MCF 10A (cell line): ENCODE data around the gene SUPT20HL1. TPM values are rescaled to one million over a fixed set of nuclear protein-coding genes. Genes with fewer than 3 reads are reported as not detected.

Source experiments
- BruUV-seq: library from RNA; stranded (reverse); fragments of 400-500 nt; replicated peaks from 2 replicates; lab custom pipeline; 2021; lab: Mats Ljungman, UMichigan
- CTCF ChIA-PET: fragments of 300-600 bp; sonication (Branson Sonifier 250); formaldehyde crosslinking; extraction: SDS; loops from one replicate; lab custom pipeline; 2021; ENCODE audit warnings: antibody characterized with exemption, inconsistent platforms; lab: Yijun Ruan, JAX
- POLR2A ChIA-PET: fragments of 300-600, 350-650 bp; sonication (Branson Sonifier 250); formaldehyde crosslinking; extraction: SDS; loops from one replicate; lab custom pipeline; 2020; ENCODE audit warnings: antibody characterized with exemption, inconsistent platforms; lab: Yijun Ruan, JAX
- DNase-seq: peaks from one replicate; pipeline ENCODE4 v3.0.0-alpha.2; 2018; ENCODE audit not compliant: unreplicated experiment
- H3K27ac Mint-ChIP-seq: one replicate; pipeline ENCODE4 v1.8.0; 2022; ENCODE audit warnings: mild to moderate bottlenecking, low read depth, mixed read lengths; ENCODE audit not compliant: unreplicated experiment
- H3K27me3 Mint-ChIP-seq: one replicate; pipeline ENCODE4 v1.8.0; 2022; ENCODE audit warnings: mixed read lengths; ENCODE audit not compliant: insufficient read depth, unreplicated experiment
- H3K36me3 Mint-ChIP-seq: one replicate; pipeline ENCODE4 v1.8.0; 2022; ENCODE audit warnings: mild to moderate bottlenecking, moderate library complexity, mixed read lengths; ENCODE audit not compliant: insufficient read depth, unreplicated experiment
- H3K4me1 Mint-ChIP-seq: one replicate; pipeline ENCODE4 v1.8.0; 2022; ENCODE audit warnings: mixed read lengths; ENCODE audit not compliant: insufficient read depth, unreplicated experiment
- H3K4me3 Mint-ChIP-seq: one replicate; pipeline ENCODE4 v1.8.0; 2022; ENCODE audit warnings: mild to moderate bottlenecking, moderate library complexity, mixed read lengths; ENCODE audit not compliant: unreplicated experiment
- H3K9me3 Mint-ChIP-seq: one replicate; pipeline ENCODE4 v1.8.0; 2022; ENCODE audit warnings: mixed read lengths; ENCODE audit not compliant: unreplicated experiment
- intact Hi-C: fragments of 100-400 bp; cut with micrococcal nuclease; formaldehyde crosslinking; loops from 2 replicates; pipeline ENCODE4 v1.14.1; 2022
- total RNA-seq: library from RNA; stranded (reverse); gene quantifications from 2 replicates; pipeline ENCODE4 v1.2.3, GENCODE V29; 2022
- TF ChIP-seq, protein P1 (sequence below): fragments of 200-600 bp; IDR thresholded peaks from one replicate; pipeline ENCODE4 v1.8.0; 2022; ENCODE audit warnings: antibody characterized with exemption, mild to moderate bottlenecking; ENCODE audit not compliant: unreplicated experiment

SUPT20HL1 gene
- total RNA-seq, 1 experiment from 2014 or later, result not detected

DNA sequence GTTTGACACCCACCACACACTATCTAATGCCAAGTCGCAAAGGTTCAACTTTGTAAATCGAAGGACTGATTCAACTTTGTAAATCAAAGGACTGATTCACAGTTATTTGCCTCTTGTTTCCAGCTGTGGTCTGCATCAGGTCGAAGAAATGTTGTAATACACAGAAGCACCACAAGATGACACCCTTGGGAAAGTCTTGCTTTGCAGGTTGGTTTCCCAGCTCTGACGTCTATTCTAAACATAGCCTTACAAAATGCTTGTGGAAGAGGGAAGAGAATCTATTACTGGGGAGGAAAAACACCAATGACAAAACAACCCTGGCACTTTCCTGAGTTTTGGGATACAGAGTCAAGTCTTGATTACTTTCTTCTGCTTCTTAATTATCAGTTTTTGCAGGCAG is 35.3 kb downstream of the SUPT20HL1 start:
- BruUV-seq, result no TSS peak

DNA sequence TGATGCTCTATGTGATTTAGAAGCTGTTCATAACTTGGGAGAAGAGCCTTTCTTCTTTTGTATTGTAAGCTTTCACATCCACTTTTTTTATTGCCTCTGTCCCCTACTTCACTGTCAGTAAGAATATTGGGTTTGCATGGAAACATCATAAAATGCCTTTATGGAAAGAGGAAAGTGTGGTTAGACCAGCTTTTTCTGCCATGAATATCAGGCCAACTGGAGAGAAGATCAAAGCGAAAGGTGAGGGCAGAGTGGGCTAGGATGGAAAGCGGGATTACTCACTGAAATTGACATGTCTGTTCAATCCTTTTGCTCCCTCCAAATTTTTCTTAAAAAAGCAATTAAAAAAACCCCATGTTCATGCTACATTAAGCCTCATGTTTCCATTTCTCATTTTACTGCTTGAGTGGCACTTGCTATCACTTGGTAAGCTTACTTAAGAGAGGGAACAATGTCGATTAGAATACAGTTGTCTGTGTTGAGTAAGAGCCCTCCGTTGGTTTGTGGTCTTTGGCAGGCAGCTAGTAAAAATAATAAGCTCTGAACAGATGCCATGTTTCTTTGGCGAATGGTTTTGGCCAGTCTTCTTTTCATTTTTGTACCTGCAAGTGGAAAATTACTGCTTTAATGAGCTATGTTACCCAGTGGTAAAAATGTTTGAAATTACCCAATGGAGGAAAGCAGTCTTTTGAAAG is 35.9 kb downstream of the SUPT20HL1 start:
- Mint-ChIP-seq H3K4me3 (no peak overlapping the region), H3K4me1 (peaks cover 6% of the 10 kb centered on the region), H3K27me3 (peaks cover 59% of the 10 kb centered on the region), H3K27ac (no peak overlapping the region), H3K36me3 (no peaks in the 10 kb centered on the region), H3K9me3 (no peaks in the 10 kb centered on the region)
- ChIA-PET POLR2A (interaction anchor here (0.5 to 4.8 kb wide), 7 partner anchors 69 to 443 kb away, joined by 3 to 46 read pairs (median 3); partner anchors contain the start of gene PDK3), CTCF (interaction anchor here (0.7 to 9.4 kb wide), 24 partner anchors 9 to 748 kb away, joined by 3 to 310 read pairs (median 4); no protein-coding TSS in a partner anchor)
- DNase-seq, result peak; percentile 71
- BruUV-seq, result no TSS peak
- TF ChIP-seq, protein P1, sequence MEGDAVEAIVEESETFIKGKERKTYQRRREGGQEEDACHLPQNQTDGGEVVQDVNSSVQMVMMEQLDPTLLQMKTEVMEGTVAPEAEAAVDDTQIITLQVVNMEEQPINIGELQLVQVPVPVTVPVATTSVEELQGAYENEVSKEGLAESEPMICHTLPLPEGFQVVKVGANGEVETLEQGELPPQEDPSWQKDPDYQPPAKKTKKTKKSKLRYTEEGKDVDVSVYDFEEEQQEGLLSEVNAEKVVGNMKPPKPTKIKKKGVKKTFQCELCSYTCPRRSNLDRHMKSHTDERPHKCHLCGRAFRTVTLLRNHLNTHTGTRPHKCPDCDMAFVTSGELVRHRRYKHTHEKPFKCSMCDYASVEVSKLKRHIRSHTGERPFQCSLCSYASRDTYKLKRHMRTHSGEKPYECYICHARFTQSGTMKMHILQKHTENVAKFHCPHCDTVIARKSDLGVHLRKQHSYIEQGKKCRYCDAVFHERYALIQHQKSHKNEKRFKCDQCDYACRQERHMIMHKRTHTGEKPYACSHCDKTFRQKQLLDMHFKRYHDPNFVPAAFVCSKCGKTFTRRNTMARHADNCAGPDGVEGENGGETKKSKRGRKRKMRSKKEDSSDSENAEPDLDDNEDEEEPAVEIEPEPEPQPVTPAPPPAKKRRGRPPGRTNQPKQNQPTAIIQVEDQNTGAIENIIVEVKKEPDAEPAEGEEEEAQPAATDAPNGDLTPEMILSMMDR, result no peak
- intact Hi-C loops, result loop anchor here (1.0 to 10.0 kb wide), 3 partner anchors 103 to 746 kb away; no protein-coding TSS in a partner anchor

More for the DNA sequence above, 35.3 kb downstream of the SUPT20HL1 start:
- TF ChIP-seq, protein P1, result peak; percentile 68
- CTCF ChIA-PET, result interaction anchor here (0.6 to 9.4 kb wide), 19 partner anchors 9 to 748 kb away, joined by 3 to 310 read pairs (median 4); no protein-coding TSS in a partner anchor
- peaks cover 6% of the 10 kb centered on the region for H3K4me1 Mint-ChIP-seq
- H3K27me3 Mint-ChIP-seq, result peaks cover 60% of the 10 kb centered on the region
- H3K36me3 Mint-ChIP-seq, result no peaks in the 10 kb centered on the region
- peak; percentile 79 for DNase-seq
- POLR2A ChIA-PET, result interaction anchor here (0.5 to 4.8 kb wide), 3 partner anchors 70 to 444 kb away, joined by 3 to 46 read pairs (median 12); partner anchors contain the start of gene PDK3
- no peak overlapping the region for H3K4me3 Mint-ChIP-seq
- H3K27ac Mint-ChIP-seq, result no peak overlapping the region
- no peaks in the 10 kb centered on the region for H3K9me3 Mint-ChIP-seq
- intact Hi-C loops, result loop anchor here (1.0 to 10.0 kb wide), 5 partner anchors 104 to 747 kb away; no protein-coding TSS in a partner anchor

DNA sequence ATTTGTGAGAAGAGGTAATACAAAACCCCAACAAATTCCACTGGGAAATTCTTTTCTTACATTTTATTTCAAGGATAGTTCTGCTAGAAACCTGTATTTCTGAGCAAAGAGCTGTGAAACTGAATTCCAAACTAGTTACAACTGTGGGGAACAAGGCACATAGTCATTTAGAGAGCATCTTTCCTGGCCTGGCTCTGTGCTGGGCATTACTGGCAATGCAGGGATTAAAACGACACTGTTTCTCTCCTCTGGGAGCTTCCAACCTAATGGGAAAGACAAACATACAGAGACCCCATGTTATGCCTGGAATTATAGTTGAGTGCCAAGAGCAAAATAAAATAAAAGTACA is 36.5 kb downstream of the SUPT20HL1 start:
- Mint-ChIP-seq H3K27ac (no peak overlapping the region), H3K36me3 (no peaks in the 10 kb centered on the region), H3K27me3 (peaks cover 59% of the 10 kb centered on the region), H3K4me3 (no peak overlapping the region), H3K4me1 (peaks cover 6% of the 10 kb centered on the region), H3K9me3 (no peaks in the 10 kb centered on the region)
- no peak for DNase-seq
- POLR2A ChIA-PET, result interaction anchor here (0.6 to 4.8 kb wide), 5 partner anchors 69 to 334 kb away, joined by 3 to 46 read pairs (median 8); partner anchors contain the start of gene PDK3
- CTCF ChIA-PET, result interaction anchor here (0.6 to 9.4 kb wide), 17 partner anchors 10 to 747 kb away, joined by 3 to 310 read pairs (median 5); no protein-coding TSS in a partner anchor
- TF ChIP-seq, protein P1, result no peak
- intact Hi-C loops, result loop anchor here (1.0 to 10.0 kb wide), 3 partner anchors 102 to 745 kb away; no protein-coding TSS in a partner anchor
- BruUV-seq, result no TSS peak

DNA sequence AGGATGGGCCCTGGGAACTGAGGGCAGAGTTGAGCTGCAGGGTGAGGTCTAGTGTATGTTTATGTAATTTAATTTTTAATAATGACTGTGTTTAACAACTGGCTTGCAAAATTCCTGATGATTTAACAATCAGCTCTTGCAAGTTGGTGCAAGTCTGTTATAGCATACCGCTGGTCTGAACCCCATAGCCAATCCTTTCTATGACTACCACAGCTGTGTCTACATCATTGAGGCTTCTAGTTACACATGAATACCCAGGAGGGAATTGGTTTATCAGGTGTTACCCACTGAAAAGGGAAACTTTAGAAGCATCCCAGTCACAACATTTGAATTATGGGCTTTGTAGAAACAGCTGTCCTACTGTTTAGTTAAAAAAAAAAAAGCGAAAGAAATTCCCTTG is 38.3 kb downstream of the SUPT20HL1 start:
- no TSS peak for BruUV-seq
- H3K27me3 Mint-ChIP-seq, result peaks cover 53% of the 10 kb centered on the region
- TF ChIP-seq, protein P1, result no peak
- no peak overlapping the region for H3K27ac Mint-ChIP-seq
- CTCF ChIA-PET, result interaction anchor here (0.7 to 9.4 kb wide), 6 partner anchors 10 to 100 kb away, joined by 3 to 310 read pairs (median 4); no protein-coding TSS in a partner anchor
- intact Hi-C loops, result loop anchor here (5.0 to 10.0 kb wide), 2 partner anchors 326 to 744 kb away; no protein-coding TSS in a partner anchor
- no peaks in the 10 kb centered on the region for H3K36me3 Mint-ChIP-seq
- DNase-seq, result peak; percentile 62
- POLR2A ChIA-PET, result interaction anchor here (1.2 to 4.8 kb wide), 6 partner anchors 12 to 100 kb away, joined by 3 to 46 read pairs (median 5); partner anchors contain the start of gene PDK3
- H3K4me1 Mint-ChIP-seq, result peaks cover 6% of the 10 kb centered on the region
- H3K4me3 Mint-ChIP-seq, result no peak overlapping the region
- no peaks in the 10 kb centered on the region for H3K9me3 Mint-ChIP-seq
